Gastroesophageal sphincter (tissue), 3 donors: ENCODE results near the gene ARHGAP24.

ENCODE experiments used
- CTCF ChIP-seq, 4 experiments: fragments of 200-600 bp in 2 of 4; fragments of 450-650 bp in 2 of 4; sonication (generic) in 1 of 4; IDR thresholded peaks; one replicate each; pipeline ENCODE4 v1.5.1; 2017 to 2019; ENCODE audit warnings: antibody characterized with exemption in 4 of 4, mild to moderate bottlenecking in 2 of 4, moderate library complexity in 2 of 4
- EP300 ChIP-seq: sonication (generic); formaldehyde crosslinking; IDR thresholded peaks from one replicate; pipeline ENCODE4 v1.6.1; 2017; ENCODE audit warnings: antibody characterized with exemption, mild to moderate bottlenecking
- POLR2A ChIP-seq, 2 donors: fragments of 450-650 bp; IDR thresholded peaks; one replicate each; pipeline ENCODE4 v1.6.1; 2017; ENCODE audit warnings: antibody characterized with exemption in 2 of 2, mild to moderate bottlenecking in 2 of 2, moderate library complexity in 1 of 2

- no peak for TF ChIP-seq CTCF (IDR thresholded peaks at IDR 0.05)
- no peak for TF ChIP-seq POLR2A (IDR thresholded peaks at IDR 0.05)
- TF ChIP-seq EP300: no peak
Observed at GRCh38 chr4:85650908-85651307, 176.0 kb downstream of the ARHGAP24 start.
